ENCODE measurements around the gene SOS2. TPM values are rescaled to one million over a fixed set of nuclear protein-coding genes. Genes with fewer than 3 reads are reported as not detected.

Gene SOS2
- total RNA-seq, 1 experiment from 2014 or later = 11.7 TPM

DNA sequence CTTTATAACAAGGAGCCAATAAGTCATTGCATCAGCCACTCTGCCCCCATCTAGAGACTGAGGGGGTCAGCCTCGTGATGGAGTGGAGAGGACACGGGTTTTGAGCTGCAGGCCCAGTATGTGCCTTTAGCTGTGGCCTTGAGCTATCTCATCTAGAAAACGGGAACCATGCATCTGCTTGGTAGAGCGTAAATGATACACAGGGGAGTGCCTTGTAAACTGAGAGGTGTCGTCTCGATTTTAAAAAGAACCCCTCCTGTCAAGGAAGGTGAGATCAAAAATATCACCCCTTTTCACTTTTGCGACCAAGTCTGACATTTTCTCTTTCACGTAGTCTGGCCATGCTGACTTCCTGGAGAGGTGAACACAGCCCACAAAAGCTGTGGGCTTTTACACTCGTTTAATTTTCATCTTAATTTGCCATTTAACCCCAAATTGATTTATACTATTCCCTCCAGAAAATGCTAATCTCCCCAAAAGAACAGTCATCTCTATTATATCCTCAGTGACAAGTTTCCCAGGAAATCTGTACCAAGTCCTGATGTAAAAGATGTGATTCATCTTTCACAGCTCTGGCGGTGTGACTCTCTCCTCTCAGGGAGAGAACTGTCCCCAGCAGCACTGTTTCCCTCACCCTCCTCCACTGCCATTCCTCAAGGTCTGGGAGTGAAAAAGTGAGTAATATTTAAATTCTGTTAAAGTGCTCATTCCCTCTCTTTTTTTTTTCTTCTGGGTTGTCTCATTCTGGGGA lies 145.6 kb downstream of the SOS2 start:
- no peaks in the 10 kb centered on the region for H3K4me1 ChIP-seq (ENCODE audit: control insufficient read depth in 1 of 2, insufficient read depth in 2 of 2, low read length in 2 of 2)
- H3K27ac ChIP-seq (ENCODE audit: low read depth, low read length) = no peak overlapping the region
- H4K20me1 ChIP-seq (ENCODE audit: insufficient read depth) = no peaks in the 10 kb centered on the region
- ATAC-seq (no peak), DNase-seq (ENCODE audit: low read depth, low spot score) (no peak)
- H3K4me3 ChIP-seq (replicated peaks in 1 of 2; ENCODE audit: low read depth in 1 of 2, low read length in 2 of 2) = no peak overlapping the region
- CTCF ChIA-PET = no interaction called here
- intact Hi-C loops (cut with micrococcal nuclease) = no loop called here
- H2AFZ ChIP-seq (ENCODE audit: low read depth, low read length, poor library complexity, severe bottlenecking) = no peak overlapping the region
- BruUV-seq (replicated peaks) = no TSS peak
- H3K9me3 ChIP-seq (ENCODE audit: control insufficient read depth in 1 of 2, insufficient read depth in 1 of 2, low read depth in 1 of 2, low read length in 2 of 2) = no peaks in the 10 kb centered on the region
- H3K36me3 ChIP-seq (ENCODE audit: control insufficient read depth in 1 of 2, insufficient read depth in 2 of 2, low read length in 2 of 2) = no peaks in the 10 kb centered on the region
- H3K27me3 ChIP-seq (ENCODE audit: insufficient read depth, low read length) = no peaks in the 10 kb centered on the region
- H3K9me2 ChIP-seq (ENCODE audit: insufficient read depth) = no peaks in the 10 kb centered on the region
- TF ChIP-seq EGR1 (IDR thresholded peaks at IDR 0.05; ENCODE audit: low read depth) = no peak
- TF ChIP-seq ZBTB33 (IDR thresholded peaks at IDR 0.05; ENCODE audit: extremely low read depth, insufficient replicate concordance, low read length) = no peak
- TF ChIP-seq SP1 (IDR thresholded peaks at IDR 0.05; ENCODE audit: low read depth) = no peak
- TF ChIP-seq ZNF274 (IDR thresholded peaks at IDR 0.05; ENCODE audit: low read depth, low read length) = no peak
- TF ChIP-seq YY1 (IDR thresholded peaks at IDR 0.05; ENCODE audit: extremely low read depth, insufficient replicate concordance, low read depth, low read length) = no peak
- no peak for TF ChIP-seq ZFX (IDR thresholded peaks at IDR 0.05)
- no peak for TF ChIP-seq SRF (IDR thresholded peaks at IDR 0.05; ENCODE audit: low read depth)
- TF ChIP-seq JUND (IDR thresholded peaks at IDR 0.05) = no peak
- no peak for TF ChIP-seq ELF1 (IDR thresholded peaks at IDR 0.05; ENCODE audit: borderline replicate concordance, low read depth)
- no peak for TF ChIP-seq RAD21 (IDR thresholded peaks at IDR 0.05; ENCODE audit: low read depth)
- no peak for TF ChIP-seq FOSL1 (IDR thresholded peaks at IDR 0.05; ENCODE audit: low read depth)
- H3K79me2 ChIP-seq (ENCODE audit: insufficient read depth, low read length) = no peaks in the 10 kb centered on the region
- POLR2A ChIA-PET = no interaction called here
- H3K4me2 ChIP-seq (ENCODE audit: low read length) = no peak overlapping the region
- H3K9ac ChIP-seq (ENCODE audit: low read length) = no peak overlapping the region
- RAD21 ChIA-PET (ENCODE audit: low non-redundant PET in 1 of 2, low total read pairs in 2 of 2, uncharacterized antibody in 2 of 2, unreplicated experiment in 2 of 2) = no interaction called here

Data from HCT116 (cell line).